ENCODE results near the gene GCH1. TPM values are rescaled to one million over a fixed set of nuclear protein-coding genes. Genes with fewer than 3 reads are reported as not detected.
A peak's percentile ranks its signal among the peaks of the same experiment; 100 is the strongest.

GCH1 gene
- total RNA-seq, 2 experiments from 2014 or later = 18.4 to 20.4 TPM

DNA sequence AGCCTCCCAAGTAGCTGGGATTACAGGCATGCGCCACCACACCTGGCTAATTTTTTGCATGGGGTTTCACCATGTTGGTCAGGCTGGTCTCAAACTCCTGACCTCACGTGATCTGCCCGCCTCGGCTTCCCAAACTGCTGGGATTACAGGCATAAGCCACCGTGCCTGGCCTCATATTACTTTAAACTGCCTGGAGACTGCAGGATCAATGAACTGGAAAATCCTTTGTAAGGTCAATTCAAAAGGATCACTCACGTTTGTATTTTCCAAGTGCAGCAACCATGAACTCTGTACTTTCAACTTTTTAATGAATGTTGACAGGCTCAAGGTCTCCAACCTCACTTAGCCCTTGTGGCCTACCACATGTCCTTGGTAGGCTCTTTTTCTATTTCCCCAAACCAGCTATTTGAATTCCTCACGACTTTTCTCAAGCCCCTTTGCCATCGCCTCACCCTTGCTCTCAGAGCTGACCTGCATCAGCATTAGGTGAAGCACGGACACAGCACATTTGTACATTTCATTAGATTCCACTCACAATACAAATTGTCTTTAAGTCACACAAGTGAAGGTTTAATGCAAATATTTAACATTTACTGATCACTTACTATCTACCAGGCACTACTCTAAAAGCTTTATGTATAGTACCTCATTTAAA lies 42.2 kb upstream of the GCH1 start:
- no peak overlapping the region for H3K4me3 Mint-ChIP-seq
- H3K4me3 ChIP-seq (ENCODE audit: low read length) = no peak overlapping the region
- ChIA-PET CTCF (no interaction called here), POLR2A (no interaction called here)
- TF ChIP-seq, protein P1, sequence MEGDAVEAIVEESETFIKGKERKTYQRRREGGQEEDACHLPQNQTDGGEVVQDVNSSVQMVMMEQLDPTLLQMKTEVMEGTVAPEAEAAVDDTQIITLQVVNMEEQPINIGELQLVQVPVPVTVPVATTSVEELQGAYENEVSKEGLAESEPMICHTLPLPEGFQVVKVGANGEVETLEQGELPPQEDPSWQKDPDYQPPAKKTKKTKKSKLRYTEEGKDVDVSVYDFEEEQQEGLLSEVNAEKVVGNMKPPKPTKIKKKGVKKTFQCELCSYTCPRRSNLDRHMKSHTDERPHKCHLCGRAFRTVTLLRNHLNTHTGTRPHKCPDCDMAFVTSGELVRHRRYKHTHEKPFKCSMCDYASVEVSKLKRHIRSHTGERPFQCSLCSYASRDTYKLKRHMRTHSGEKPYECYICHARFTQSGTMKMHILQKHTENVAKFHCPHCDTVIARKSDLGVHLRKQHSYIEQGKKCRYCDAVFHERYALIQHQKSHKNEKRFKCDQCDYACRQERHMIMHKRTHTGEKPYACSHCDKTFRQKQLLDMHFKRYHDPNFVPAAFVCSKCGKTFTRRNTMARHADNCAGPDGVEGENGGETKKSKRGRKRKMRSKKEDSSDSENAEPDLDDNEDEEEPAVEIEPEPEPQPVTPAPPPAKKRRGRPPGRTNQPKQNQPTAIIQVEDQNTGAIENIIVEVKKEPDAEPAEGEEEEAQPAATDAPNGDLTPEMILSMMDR (IDR thresholded peaks at IDR 0.05) = no peak
- H3K36me3 ChIP-seq (ENCODE audit: insufficient read depth, low read length) = no peaks in the 10 kb centered on the region
- no peaks in the 10 kb centered on the region for H3K9me3 Mint-ChIP-seq
- no peak for DNase-seq
- H3K27ac Mint-ChIP-seq = no peak overlapping the region
- no peaks in the 10 kb centered on the region for H3K27me3 Mint-ChIP-seq
- H3K4me1 Mint-ChIP-seq (ENCODE audit: low read depth) = peaks cover 6% of the 10 kb centered on the region
- H3K9me3 ChIP-seq (ENCODE audit: control insufficient read depth in 1 of 2, insufficient read depth in 1 of 2, low read length in 2 of 2) = peaks cover 0 to 9% of the 10 kb centered on the region in 2 experiments
- peaks cover 18% of the 10 kb centered on the region for H3K36me3 Mint-ChIP-seq (ENCODE audit: low read depth)
- intact Hi-C loops (cut with DNase I, micrococcal nuclease) = no loop called here
- peaks cover 24% of the 10 kb centered on the region for H3K4me1 ChIP-seq (ENCODE audit: insufficient read depth, low read length)
- H3K27me3 ChIP-seq (ENCODE audit: control insufficient read depth in 1 of 2, insufficient read depth in 2 of 2, low read length in 2 of 2) = no peaks in the 10 kb centered on the region
- no peak overlapping the region for H3K27ac ChIP-seq (ENCODE audit: low read depth in 1 of 2, low read length in 2 of 2)
- no peak for ATAC-seq (ENCODE audit: poor library complexity)

DNA sequence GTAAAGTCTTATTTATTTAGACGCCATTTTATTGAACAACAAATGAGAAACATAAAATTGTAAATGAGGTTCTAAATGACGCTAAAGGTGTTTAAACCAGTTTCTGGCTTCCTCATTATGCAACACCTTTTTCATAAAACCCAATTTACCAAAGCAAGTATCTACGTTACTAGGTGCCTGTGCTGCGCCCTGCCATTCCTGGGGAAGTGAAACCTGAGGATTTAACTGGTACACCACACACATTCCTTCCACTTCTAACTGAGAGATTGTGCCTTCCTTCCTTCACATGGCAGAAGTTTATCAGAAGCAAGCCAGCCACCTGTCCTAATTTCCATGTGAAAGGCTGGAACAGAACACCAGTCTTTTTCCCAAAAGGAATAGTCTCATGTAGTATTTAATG lies 40.3 kb upstream of the GCH1 start:
- intact Hi-C loops (cut with DNase I, micrococcal nuclease) = no loop called here
- H3K4me3 Mint-ChIP-seq = no peak overlapping the region
- H3K27ac Mint-ChIP-seq = no peak overlapping the region
- H3K27ac ChIP-seq (ENCODE audit: low read depth in 1 of 2, low read length in 2 of 2) = no peak overlapping the region
- no peak overlapping the region for H3K4me3 ChIP-seq (ENCODE audit: low read length)
- ATAC-seq (ENCODE audit: poor library complexity) = no peak
- ChIA-PET CTCF (no interaction called here), POLR2A (no interaction called here)
- peaks cover 6% of the 10 kb centered on the region for H3K4me1 Mint-ChIP-seq (ENCODE audit: low read depth)
- no peaks in the 10 kb centered on the region for H3K27me3 Mint-ChIP-seq
- peaks cover 11% of the 10 kb centered on the region for H3K36me3 Mint-ChIP-seq (ENCODE audit: low read depth)
- DNase-seq = peak in 3 of 14 experiments; percentile 5 to 12 (median 6)
- H3K9me3 ChIP-seq (ENCODE audit: control insufficient read depth in 1 of 2, insufficient read depth in 1 of 2, low read length in 2 of 2) = no peaks in the 10 kb centered on the region
- no peaks in the 10 kb centered on the region for H3K36me3 ChIP-seq (ENCODE audit: insufficient read depth, low read length)
- H3K9me3 Mint-ChIP-seq = no peaks in the 10 kb centered on the region
- no peaks in the 10 kb centered on the region for H3K27me3 ChIP-seq (ENCODE audit: control insufficient read depth in 1 of 2, insufficient read depth in 2 of 2, low read length in 2 of 2)
- peaks cover 17% of the 10 kb centered on the region for H3K4me1 ChIP-seq (ENCODE audit: insufficient read depth, low read length)
- TF ChIP-seq, protein P1 (IDR thresholded peaks at IDR 0.05) = no peak

DNA sequence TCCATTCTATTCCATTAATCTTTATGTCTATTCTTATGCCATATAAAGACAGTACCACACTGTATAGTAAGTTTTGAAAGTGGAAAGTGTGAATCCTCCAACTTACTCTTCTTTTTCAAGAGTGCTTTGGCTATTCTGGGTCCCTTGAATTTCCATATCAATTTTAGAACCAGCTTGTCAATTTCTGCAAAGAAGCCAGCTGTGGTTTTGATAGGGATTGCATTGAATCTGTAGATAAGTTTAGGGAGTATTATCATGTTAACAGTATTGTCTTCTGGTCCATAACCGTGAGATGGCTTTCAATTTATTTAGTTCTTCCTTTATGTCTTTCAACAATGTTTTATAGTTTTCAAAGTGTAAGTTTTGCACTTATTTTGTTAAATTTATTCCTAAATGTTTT lies 34.2 kb upstream of the GCH1 start:
- TF ChIP-seq, protein P1 (IDR thresholded peaks at IDR 0.05) = no peak
- Histone ChIP-seq H3K27ac (ENCODE audit: low read depth in 1 of 2, low read length in 2 of 2) (no peak overlapping the region), H3K27me3 (ENCODE audit: control insufficient read depth in 1 of 2, insufficient read depth in 2 of 2, low read length in 2 of 2) (no peaks in the 10 kb centered on the region), H3K4me3 (ENCODE audit: low read length) (no peak overlapping the region), H3K9me3 (ENCODE audit: control insufficient read depth in 1 of 2, insufficient read depth in 1 of 2, low read length in 2 of 2) (no peaks in the 10 kb centered on the region), H3K36me3 (ENCODE audit: insufficient read depth, low read length) (no peaks in the 10 kb centered on the region), H3K4me1 (ENCODE audit: insufficient read depth, low read length) (no peaks in the 10 kb centered on the region)
- ChIA-PET POLR2A (no interaction called here), CTCF (no interaction called here)
- Mint-ChIP-seq H3K4me3 (no peak overlapping the region), H3K9me3 (no peaks in the 10 kb centered on the region), H3K27me3 (no peaks in the 10 kb centered on the region), H3K4me1 (ENCODE audit: low read depth) (no peaks in the 10 kb centered on the region), H3K27ac (no peak overlapping the region), H3K36me3 (ENCODE audit: low read depth) (no peaks in the 10 kb centered on the region)
- DNase-seq (no peak), ATAC-seq (ENCODE audit: poor library complexity) (no peak)
- intact Hi-C loops (cut with DNase I, micrococcal nuclease) = no loop called here
